Ammon's horn (tissue), 1 donor: Measurements from ENCODE around the gene STAP2.

Source experiments
- DNase-seq: peaks from one replicate; pipeline ENCODE4 v3.0.0-alpha.2; 2016; ENCODE audit warnings: low spot score

The STAP2 gene

GRCh38 chr19:4338441-4339355, at the start of gene STAP2:
Gene STAP2, minus strand, starts transcription at chr19:4338827. Its CDS starts 74 bp downstream, at chr19:4338753.
- DNase-seq, result no peak

- peak; percentile 82 for DNase-seq
Measured at GRCh38 chr19:4386041-4386782, 47.6 kb upstream of the STAP2 start.

- DNase-seq, result no peak
Measured at GRCh38 chr19:4385291-4386040, 46.8 kb upstream of the STAP2 start.

GRCh38 chr19:4380254-4380727, 41.7 kb upstream of the STAP2 start:
- no peak for DNase-seq

- no peak for DNase-seq
Measured at GRCh38 chr19:4379383-4380253, 41.0 kb upstream of the STAP2 start.

GRCh38 chr19:4378886-4379285, 40.3 kb upstream of the STAP2 start:
- DNase-seq, result no peak

GRCh38 chr19:4376991-4377781, 38.6 kb upstream of the STAP2 start:
- no peak for DNase-seq

- no peak for DNase-seq
Measured at GRCh38 chr19:4376671-4376990, 38.0 kb upstream of the STAP2 start.

- DNase-seq, result no peak
Measured at GRCh38 chr19:4376028-4376670, 37.5 kb upstream of the STAP2 start.

- peak; percentile 69 for DNase-seq
Measured at GRCh38 chr19:4375164-4376027, 36.8 kb upstream of the STAP2 start.

- no peak for DNase-seq
Measured at GRCh38 chr19:4374498-4375163, 36.0 kb upstream of the STAP2 start.

- peak; percentile 77 for DNase-seq
Measured at GRCh38 chr19:4373601-4374497, 35.2 kb upstream of the STAP2 start.

GRCh38 chr19:4373013-4373367, 34.4 kb upstream of the STAP2 start:
- no peak for DNase-seq

- DNase-seq, result no peak
Measured at GRCh38 chr19:4372165-4373012, 33.8 kb upstream of the STAP2 start.

GRCh38 chr19:4371247-4372164, 32.9 kb upstream of the STAP2 start:
- no peak for DNase-seq
